Loucy (cell line): ENCODE results near the gene TTYH3.

Experiments used
- CTCF ChIP-seq: fragments of 200-600 bp; sonication (generic); conservative IDR thresholded peaks from 2 replicates; pipeline ENCODE4 v1.5.1; 2014; ENCODE audit warnings: mild to moderate bottlenecking, antibody characterized with exemption, low read length
- EZH2phosphoT487 ChIP-seq: fragments of 200-600 bp; IDR thresholded peaks from 2 replicates; pipeline ENCODE4 v1.6.1; 2018; ENCODE audit warnings: antibody characterized with exemption, mild to moderate bottlenecking, moderate library complexity, borderline replicate concordance

- no peak for TF ChIP-seq CTCF
- TF ChIP-seq EZH2phosphoT487 = no peak
Observed at GRCh38 chr7:2659556-2660358, 28.0 kb downstream of the TTYH3 start.
